Activated T-cell treated with anti-CD3 and anti-CD28 coated beads, Interleukin-2, amount 50 U/mL, for 48 hours (primary cell): ENCODE measurements around the gene TUT4.

ENCODE experiments used
- DNase-seq, 2 experiments: peaks; one replicate each; pipeline ENCODE4 v3.0.0-alpha.2; 2020

TUT4 gene

GRCh38 chr1:52463891-52464290, 89.0 kb downstream of the TUT4 start:
- DNase-seq, result no peak

DNA sequence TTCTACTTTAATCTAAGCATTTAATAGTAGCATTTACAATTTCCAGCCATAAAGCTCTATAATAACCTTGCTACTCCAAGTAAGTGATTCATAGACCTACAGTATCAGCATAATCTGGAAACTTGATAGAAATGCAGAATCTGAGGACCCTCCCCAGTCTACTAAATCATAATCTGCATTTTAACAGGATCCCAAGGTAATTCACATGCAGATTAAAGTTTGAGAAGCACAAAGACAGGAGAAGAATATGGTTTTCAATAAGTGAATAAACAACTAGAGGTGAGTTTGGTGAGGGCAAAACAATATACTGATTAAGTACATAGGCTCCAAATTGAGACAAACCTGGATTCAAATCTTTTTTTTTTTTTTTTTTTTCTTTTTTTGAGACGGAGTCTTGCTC, 91.1 kb downstream of the TUT4 start:
- DNase-seq, result no peak

DNA sequence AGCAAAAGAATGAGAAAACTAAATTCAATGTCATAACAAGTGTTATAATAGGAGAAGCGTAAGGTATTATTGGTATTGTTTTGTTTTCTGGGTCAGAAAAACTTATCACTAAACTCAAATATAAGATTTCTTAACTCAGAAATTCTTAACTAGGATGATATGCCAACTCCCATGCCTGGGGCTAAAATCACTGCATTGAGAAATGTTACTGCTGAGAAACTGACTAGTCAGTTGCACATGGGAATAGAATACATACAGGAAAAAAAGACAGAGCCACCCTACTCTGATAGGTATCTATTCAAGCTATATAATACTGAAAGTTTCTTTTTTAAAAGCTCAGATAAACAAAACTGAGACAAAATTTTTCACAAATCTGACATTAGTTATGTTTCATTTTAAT, 92.2 kb downstream of the TUT4 start:
- no peak for DNase-seq

- DNase-seq, result no peak
Measured at GRCh38 chr1:52455686-52456085, 97.2 kb downstream of the TUT4 start.

DNA sequence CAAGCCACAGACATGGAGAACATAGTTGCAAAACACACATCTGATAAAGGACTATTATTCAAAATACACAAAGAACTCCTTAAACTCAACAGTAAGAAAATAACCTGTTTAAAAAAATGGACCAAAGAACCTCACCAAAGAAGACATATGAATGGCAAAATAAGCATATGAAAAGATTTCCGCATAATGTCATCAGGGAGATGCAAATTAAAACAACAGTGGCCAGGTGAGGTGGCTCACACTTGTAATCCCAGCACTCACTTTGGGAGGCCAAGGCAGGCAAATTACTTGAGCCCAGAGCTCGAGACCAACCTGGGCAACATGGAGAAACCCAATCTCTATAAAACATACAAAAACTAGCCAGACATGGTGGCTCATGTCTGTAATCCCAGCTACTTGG, 98.1 kb downstream of the TUT4 start:
- no peak for DNase-seq

- DNase-seq, result no peak
Measured at GRCh38 chr1:52454127-52454526, 98.8 kb downstream of the TUT4 start.

- DNase-seq, result no peak
Measured at GRCh38 chr1:52444463-52444862, 108.4 kb downstream of the TUT4 start.

DNA sequence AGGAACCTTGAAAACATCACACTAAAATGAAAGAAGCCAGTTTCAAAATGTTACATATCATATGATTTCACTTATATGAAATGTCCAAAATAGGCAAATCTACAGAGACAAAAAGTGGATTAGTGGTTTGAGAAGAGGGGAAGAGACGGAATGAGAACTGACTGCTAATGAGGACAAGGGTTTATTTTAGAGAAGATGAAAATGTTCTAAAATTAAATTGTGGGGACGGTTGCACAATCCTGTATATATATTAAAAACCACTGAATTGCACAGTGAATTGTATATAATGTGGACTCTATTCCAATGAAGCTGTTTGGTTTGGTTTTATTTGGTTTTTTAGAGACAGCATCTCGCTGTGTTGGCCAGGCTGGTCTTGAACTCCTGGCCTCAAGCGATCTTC, 112.9 kb downstream of the TUT4 start:
- no peak for DNase-seq

- DNase-seq, result no peak
Measured at GRCh38 chr1:52436817-52437216, 116.1 kb downstream of the TUT4 start.

DNA sequence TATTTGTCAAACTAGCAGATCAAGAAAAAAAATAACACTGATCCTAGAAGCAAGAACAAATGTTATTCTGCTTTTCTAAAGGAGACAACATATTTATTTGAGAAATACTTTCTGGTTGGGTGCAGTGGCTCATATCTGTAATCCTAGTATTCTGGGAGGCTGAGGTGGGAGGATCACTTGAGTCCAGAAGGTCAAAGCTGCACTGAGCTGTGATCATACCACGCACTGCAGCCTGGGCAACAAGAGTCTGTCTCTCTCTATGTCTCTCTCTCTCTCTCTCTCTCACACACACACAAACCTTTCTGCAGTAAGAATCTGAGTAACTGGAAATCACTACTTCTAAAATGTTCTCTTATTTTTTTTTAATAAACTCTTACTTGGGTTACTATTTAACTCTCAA, 117.2 kb downstream of the TUT4 start:
- DNase-seq, result no peak

DNA sequence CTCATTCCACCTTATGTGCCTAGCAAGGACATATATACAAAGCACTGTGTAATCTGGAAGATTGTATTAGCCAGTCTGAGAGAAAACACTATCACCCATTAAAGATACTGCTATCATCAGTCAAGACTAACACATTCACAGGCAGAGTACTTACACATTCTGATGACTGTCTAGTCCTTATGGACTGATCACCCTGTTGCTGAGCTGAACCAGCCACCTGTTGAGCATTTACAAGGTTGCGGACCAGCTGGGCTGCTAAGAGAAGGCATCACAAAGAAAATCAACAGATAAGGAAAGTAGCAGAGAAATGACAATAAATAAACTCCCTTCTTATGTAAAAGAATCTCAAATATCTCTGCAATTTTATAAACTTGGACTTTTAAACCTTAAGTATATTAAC, 117.7 kb downstream of the TUT4 start:
- no peak for DNase-seq

- DNase-seq, result no peak
Measured at GRCh38 chr1:52432807-52433206, 120.1 kb downstream of the TUT4 start.

- no peak for DNase-seq
Measured at GRCh38 chr1:52427152-52427551, 125.7 kb downstream of the TUT4 start.

GRCh38 chr1:52426371-52426770, 126.5 kb downstream of the TUT4 start:
- DNase-seq, result no peak

GRCh38 chr1:52424813-52425212, 128.1 kb downstream of the TUT4 start:
- no peak for DNase-seq

- DNase-seq, result no peak
Measured at GRCh38 chr1:52424231-52424636, 128.7 kb downstream of the TUT4 start.

DNA sequence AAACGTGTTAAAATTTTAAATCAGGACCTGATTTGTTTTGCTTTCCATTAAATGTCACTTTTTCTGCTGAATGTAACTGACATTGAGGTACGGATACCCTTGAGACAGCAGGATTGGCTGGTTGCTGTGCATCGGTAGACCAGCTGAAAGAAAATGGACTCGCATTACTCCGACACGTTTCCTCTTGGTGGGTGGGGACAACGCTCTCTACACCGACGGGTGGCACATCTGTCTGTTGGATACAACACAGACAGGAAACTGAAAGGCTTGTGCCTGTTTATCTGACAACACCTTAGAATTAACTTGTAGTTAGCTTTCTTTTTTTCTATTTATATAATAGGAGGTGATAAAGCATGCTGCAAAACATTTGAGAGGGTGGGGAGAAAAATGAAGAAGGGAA, 129.1 kb downstream of the TUT4 start:
- peak; percentile 62 to 64 for DNase-seq

DNA sequence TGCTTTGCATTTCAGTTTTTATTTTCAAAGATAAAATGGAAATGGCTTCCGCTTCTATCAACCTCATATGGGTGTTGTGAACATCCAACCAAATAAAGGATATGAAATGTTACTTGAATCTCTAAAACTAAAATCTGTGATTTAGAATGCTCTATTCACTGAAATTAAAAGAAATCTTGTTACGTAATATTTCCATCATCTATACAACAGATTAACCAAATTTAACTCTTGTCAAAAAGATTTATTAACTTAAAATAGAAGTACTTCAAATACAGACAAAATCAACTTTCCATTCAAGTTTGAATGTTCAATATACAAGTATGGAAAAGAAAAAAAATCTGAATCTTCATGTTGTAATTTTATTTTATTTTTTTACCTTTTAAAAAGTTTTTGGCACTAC, 129.8 kb downstream of the TUT4 start:
- no peak for DNase-seq

- no peak for DNase-seq
Measured at GRCh38 chr1:52420713-52421112, 132.2 kb downstream of the TUT4 start.

DNA sequence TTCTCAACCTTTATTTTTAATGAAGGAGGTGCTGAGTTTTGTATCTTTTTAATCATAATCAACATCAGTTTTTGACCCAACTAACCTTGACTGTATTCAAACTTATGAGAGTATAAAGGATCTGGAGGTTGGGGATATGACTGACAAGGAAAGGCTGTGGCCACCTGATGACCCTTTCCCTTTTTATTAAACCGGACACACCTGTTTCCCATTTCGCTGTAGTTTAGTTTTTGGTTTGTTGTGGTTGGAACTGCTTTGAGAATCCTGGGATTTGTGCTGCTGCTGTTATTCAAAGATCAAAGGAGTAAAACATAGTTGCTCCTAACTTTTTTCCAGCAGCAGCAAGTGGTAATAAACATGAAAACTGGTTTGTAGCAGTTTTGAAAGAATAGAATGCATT, 136.1 kb downstream of the TUT4 start:
- no peak for DNase-seq

GRCh38 chr1:52414942-52415341, 137.9 kb downstream of the TUT4 start:
- no peak for DNase-seq

DNA sequence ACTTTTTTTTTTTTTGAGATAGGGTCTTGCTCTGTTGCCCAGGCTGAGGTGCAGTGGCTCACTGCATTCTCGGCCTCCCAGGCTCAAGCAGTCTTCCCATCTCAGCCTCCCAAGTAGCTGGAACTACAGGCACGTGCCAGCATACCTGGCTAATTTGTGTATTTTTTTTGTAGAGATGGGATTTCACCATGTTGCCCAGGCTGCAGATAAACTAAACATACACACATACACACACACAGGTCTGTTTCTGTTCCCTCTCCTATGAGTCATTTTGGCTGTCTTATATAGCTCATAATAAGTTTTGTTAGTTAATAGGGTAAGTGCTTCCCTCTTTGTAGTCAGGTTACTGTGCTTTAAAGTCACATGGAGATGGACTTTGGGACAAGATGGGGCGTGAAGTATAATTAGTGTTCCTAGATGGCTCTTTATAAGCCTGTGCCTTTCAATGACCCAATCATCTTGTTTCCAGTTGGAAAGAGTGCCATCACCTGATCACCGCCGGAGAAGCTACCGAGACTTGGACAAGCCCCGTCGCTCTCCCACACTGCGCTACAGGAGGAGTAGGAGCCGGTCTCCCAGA, 139.4 kb downstream of the TUT4 start:
- DNase-seq, result no peak

GRCh38 chr1:52404975-52405338, 147.9 kb downstream of the TUT4 start:
- DNase-seq, result no peak

GRCh38 chr1:52404116-52404974, 148.5 kb downstream of the TUT4 start, which contains the start of the genes ORC1 and PRPF38A:
Gene ORC1, minus strand, starts transcription at chr1:52404423. Its CDS starts 2,200 bp downstream, at chr1:52402223.
Gene PRPF38A, plus strand, starts transcription at chr1:52404602. Its CDS starts 148 bp downstream, at chr1:52404750.
- peak; percentile 98 to 99 for DNase-seq
